GM23338 (cell line): ENCODE measurements around the gene KLRC3.
"Not testable (repeated sequence)": the region's sequence is repeated elsewhere in the genome, so short reads cannot be mapped to it uniquely, and the experiment has no call there.

Experiments used
- CTCF ChIP-seq, 2 experiments: fragments of 200-600 bp in 1 of 2; sonication (generic) in 1 of 2; conservative IDR thresholded peaks; 2 replicates each; pipeline versions ENCODE4 v1.5.1 to v1.6.1; 2016 to 2017; ENCODE audit warnings: antibody characterized with exemption in 2 of 2, low read depth in 2 of 2, mild to moderate bottlenecking in 2 of 2, moderate library complexity in 1 of 2
- EZH2 ChIP-seq: fragments of 200-600 bp; sonication (generic); IDR thresholded peaks from one replicate; pipeline ENCODE4 v1.8.0; 2017; ENCODE audit warnings: antibody characterized with exemption, mild to moderate bottlenecking, low read depth; ENCODE audit not compliant: unreplicated experiment
- EZH2phosphoT487 ChIP-seq: fragments of 200-600 bp; sonication (generic); IDR thresholded peaks from one replicate; pipeline ENCODE4 v1.8.1; 2018; ENCODE audit warnings: antibody characterized with exemption; ENCODE audit not compliant: unreplicated experiment
- POLR2AphosphoS5 ChIP-seq: IDR thresholded peaks from 2 replicates; pipeline ENCODE4 v1.6.1; 2016; ENCODE audit warnings: antibody characterized with exemption, low read depth
- REST ChIP-seq: IDR thresholded peaks from one replicate; pipeline ENCODE4 v1.6.1; 2018; ENCODE audit warnings: antibody characterized with exemption; ENCODE audit not compliant: unreplicated experiment

- TF ChIP-seq CTCF (conservative IDR thresholded peaks at IDR 0.05; ENCODE audit: low read depth in 2 of 2); EZH2phosphoT487; POLR2AphosphoS5; REST; EZH2: not testable (repeated sequence)
Observed at GRCh38 chr12:10430623-10431022, 10.2 kb upstream of the KLRC3 start.
